Mesothelial cell of epicardium (in vitro differentiated cells): Measurements from ENCODE around the gene CRB2. TPM values are rescaled to one million over a fixed set of nuclear protein-coding genes. Genes with fewer than 3 reads are reported as not detected.
"Not testable (repeated sequence)": the region's sequence is repeated elsewhere in the genome, so short reads cannot be mapped to it uniquely, and the experiment has no call there.

Experiments
- DNase-seq, 2 experiments: peaks; one replicate each; pipeline ENCODE4 v3.0.0; 2021; ENCODE audit warnings: low spot score in 2 of 2; ENCODE audit not compliant: unreplicated experiment in 2 of 2
- H3K27ac Mint-ChIP-seq: 2 replicates; pipeline ENCODE4 v1.8.0; 2021; ENCODE audit warnings: mixed read lengths
- H3K27me3 Mint-ChIP-seq: 2 replicates; pipeline ENCODE4 v1.8.0; 2021; ENCODE audit warnings: low read depth, mixed read lengths
- H3K36me3 Mint-ChIP-seq: 2 replicates; pipeline ENCODE4 v1.8.0; 2021; ENCODE audit warnings: mixed read lengths
- H3K4me1 Mint-ChIP-seq: 2 replicates; pipeline ENCODE4 v1.8.0; 2021; ENCODE audit warnings: mixed read lengths
- H3K4me3 Mint-ChIP-seq: 2 replicates; pipeline ENCODE4 v1.8.0; 2021; ENCODE audit warnings: mild to moderate bottlenecking, moderate library complexity, mixed read lengths
- H3K9me3 Mint-ChIP-seq: 2 replicates; pipeline ENCODE4 v1.8.0; 2021; ENCODE audit warnings: mixed read lengths
- total RNA-seq: library from RNA; stranded (reverse); gene quantifications from 3 replicates; pipeline ENCODE4 v1.2.1, GENCODE V29; 2021
- TF ChIP-seq, protein P1 (sequence below): fragments of 200-600 bp; sonication (generic); IDR thresholded peaks from one replicate; pipeline ENCODE4 v1.5.0; 2021; ENCODE audit warnings: antibody characterized with exemption; ENCODE audit not compliant: unreplicated experiment

Gene CRB2
- total RNA-seq, 1 donor from 2014 or later, result 41.0 TPM

DNA sequence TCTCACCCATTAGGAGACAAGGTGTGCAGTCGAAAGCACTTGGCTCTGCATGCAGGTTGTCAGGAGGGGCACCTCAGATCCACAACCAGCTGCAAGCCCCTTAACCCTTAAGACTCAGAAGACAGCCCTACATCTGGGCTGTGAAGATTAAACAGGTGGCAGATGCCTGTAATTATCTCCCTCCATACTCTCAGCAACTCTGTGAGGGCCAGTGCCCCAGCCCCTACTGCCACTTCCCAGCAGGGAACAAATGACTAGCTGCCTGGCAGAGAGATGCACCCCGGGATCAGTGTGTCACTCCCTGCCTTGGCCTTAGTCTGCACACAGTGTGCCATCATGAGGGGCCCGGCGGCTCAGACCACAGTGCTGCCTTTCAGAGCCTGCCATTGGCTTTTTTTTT, 42.0 kb downstream of the CRB2 start:
- no peak for DNase-seq
- TF ChIP-seq, protein P1, sequence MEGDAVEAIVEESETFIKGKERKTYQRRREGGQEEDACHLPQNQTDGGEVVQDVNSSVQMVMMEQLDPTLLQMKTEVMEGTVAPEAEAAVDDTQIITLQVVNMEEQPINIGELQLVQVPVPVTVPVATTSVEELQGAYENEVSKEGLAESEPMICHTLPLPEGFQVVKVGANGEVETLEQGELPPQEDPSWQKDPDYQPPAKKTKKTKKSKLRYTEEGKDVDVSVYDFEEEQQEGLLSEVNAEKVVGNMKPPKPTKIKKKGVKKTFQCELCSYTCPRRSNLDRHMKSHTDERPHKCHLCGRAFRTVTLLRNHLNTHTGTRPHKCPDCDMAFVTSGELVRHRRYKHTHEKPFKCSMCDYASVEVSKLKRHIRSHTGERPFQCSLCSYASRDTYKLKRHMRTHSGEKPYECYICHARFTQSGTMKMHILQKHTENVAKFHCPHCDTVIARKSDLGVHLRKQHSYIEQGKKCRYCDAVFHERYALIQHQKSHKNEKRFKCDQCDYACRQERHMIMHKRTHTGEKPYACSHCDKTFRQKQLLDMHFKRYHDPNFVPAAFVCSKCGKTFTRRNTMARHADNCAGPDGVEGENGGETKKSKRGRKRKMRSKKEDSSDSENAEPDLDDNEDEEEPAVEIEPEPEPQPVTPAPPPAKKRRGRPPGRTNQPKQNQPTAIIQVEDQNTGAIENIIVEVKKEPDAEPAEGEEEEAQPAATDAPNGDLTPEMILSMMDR, result no peak
- Mint-ChIP-seq H3K4me3 (no peak overlapping the region), H3K4me1 (peaks cover 3% of the 10 kb centered on the region), H3K27ac (no peak overlapping the region), H3K36me3 (peaks cover 6% of the 10 kb centered on the region), H3K27me3 (no peaks in the 10 kb centered on the region), H3K9me3 (no peaks in the 10 kb centered on the region)

DNA sequence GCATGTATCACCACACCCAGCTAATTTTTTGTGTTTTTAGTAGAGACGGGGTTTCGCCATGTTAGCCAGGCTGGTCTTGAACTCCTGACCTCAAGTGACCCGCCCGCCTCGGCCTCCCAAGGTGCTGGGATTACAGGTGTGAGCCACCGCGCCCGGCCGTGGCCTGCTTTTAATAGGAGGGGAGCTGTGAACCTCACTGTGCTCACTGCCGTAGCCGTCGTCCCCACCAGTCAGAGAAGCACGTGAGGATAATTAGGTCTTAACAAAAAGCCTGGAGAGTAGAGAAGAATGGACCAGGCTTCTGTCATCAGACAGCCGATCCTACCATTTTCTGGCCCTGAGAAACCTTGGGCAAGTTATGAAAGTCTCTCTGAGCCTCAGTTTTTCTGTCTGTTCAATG, 42.9 kb downstream of the CRB2 start:
- not testable (repeated sequence) for H3K36me3 Mint-ChIP-seq, H3K27ac Mint-ChIP-seq, H3K4me3 Mint-ChIP-seq, H3K9me3 Mint-ChIP-seq, DNase-seq, H3K27me3 Mint-ChIP-seq, H3K4me1 Mint-ChIP-seq

DNA sequence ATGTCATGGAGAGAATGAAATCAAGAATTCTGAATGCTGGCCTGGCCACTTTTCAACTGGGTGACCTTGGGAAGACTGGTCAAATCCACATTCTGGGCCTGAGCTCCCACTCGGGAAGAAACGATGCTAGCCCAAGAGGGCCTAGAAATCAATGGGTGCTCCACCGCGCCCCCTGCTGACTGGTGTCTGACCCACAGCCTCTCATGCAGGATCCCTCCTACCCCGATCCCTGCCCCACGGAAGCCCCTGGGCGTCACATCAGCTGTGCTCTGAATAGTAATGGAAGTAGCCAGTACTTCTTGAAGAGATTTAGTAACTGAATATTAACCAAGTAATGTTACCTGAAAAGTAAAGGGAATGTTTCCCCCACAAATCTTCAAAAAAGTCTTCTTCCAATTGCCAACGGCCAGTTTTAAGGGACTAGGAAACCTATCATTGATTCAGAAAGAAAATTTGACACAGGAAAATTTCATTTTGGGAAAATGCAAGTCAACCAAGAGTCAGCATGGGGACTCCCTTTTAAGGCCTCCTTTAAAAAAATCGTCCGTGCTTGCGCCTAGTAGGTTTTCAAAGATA, 43.9 kb downstream of the CRB2 start:
- Mint-ChIP-seq H3K27me3 (no peaks in the 10 kb centered on the region), H3K27ac (no peak overlapping the region), H3K36me3 (peaks cover 5% of the 10 kb centered on the region), H3K9me3 (no peaks in the 10 kb centered on the region), H3K4me3 (no peak overlapping the region), H3K4me1 (peaks cover 2% of the 10 kb centered on the region)
- no peak for DNase-seq
- TF ChIP-seq, protein P1, result peak; percentile 44

DNA sequence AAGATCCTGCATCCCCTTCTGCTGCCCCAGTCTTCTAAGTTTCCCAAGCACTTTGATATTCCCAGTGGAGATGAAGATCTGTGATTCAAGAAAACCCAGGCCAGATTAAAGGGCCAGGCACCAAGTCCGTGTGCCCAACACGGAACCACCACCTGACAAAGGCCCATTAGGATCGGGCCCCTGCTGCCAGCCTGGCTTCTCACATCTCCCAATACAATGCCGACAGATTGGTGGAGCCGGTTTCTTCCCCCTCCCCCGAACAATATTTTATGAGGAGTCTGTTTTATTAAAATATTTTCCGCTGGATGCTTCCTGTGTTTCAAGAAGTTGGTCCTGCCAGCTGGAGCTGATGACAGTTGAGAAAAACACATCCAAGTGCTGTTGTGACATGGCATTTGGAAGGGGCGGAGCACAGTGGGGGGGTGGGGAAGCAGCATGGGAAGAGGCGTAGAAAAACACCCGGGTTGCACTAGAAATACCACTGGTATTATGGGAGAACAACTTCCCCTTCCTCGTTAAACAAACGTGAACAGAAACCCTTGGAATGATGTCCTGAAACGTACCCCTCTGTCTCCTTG, 45.0 kb downstream of the CRB2 start:
- no peaks in the 10 kb centered on the region for H3K9me3 Mint-ChIP-seq
- no peak overlapping the region for H3K4me3 Mint-ChIP-seq
- no peak for DNase-seq
- no peaks in the 10 kb centered on the region for H3K27me3 Mint-ChIP-seq
- H3K36me3 Mint-ChIP-seq, result peaks cover 5% of the 10 kb centered on the region
- TF ChIP-seq, protein P1, result no peak
- peaks cover 3% of the 10 kb centered on the region for H3K4me1 Mint-ChIP-seq
- H3K27ac Mint-ChIP-seq, result no peak overlapping the region

DNA sequence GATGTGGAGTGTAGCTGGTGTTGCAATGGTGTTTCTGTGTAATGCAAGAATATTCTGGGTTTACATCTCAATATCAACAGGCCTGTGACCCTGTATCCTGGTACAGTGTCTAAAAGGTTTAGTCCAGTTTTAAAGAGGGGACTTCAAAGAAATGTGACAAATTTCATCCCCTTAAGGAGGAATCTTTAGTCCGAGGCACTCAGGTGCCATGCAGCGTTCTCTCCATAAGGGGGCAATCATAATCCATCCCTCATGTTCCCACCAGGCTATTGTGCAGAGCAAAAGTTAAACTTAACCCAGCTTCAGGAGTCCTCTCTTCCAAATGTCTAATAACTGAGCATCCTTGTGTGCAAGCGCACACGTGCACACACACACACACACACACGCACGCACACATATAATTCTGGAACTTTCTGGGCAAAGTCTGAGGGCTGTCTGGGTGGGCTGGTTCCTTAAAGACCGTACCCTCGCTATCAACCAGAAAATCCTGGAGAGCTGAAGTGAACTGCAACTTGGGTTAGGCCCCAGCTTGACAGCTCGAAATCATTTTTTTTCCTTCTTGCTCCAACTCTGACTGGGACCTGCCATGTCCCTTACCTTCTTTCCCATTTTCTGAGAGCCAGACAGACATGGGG, 46.0 kb downstream of the CRB2 start:
- TF ChIP-seq, protein P1, result peak; percentile 75
- no peak for DNase-seq
- Mint-ChIP-seq H3K9me3 (no peaks in the 10 kb centered on the region), H3K27me3 (no peaks in the 10 kb centered on the region), H3K4me3 (no peak overlapping the region), H3K36me3 (peaks cover 5% of the 10 kb centered on the region), H3K27ac (no peak overlapping the region), H3K4me1 (peaks cover 12% of the 10 kb centered on the region)

DNA sequence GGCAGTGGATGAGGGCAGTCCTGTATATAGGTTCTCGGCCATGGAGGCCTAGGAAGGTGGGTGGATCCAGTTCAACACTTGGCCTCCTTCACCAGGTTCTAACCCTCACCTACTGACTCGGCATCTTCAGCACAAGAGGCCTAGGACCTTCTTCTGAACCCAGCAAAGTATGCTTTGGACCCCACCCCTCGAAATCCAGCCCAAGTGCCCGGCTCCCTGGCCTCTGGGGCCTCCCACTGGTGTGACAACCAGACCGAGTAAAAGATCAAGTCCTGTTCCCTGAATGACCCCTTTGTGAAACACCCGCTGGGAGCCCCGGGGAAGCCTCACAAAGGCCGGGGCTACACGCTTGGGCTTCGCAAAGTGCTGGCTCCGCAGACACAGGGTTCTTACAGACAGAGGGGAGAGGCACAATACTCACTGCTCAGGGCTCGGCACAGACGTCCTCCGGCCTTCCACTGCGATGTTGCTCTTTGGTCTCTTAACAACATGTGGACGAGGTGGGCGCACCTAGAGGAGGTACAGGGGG, 47.0 kb downstream of the CRB2 start:
- peaks cover 21% of the 10 kb centered on the region for H3K4me1 Mint-ChIP-seq
- H3K4me3 Mint-ChIP-seq, result no peak overlapping the region
- H3K9me3 Mint-ChIP-seq, result no peaks in the 10 kb centered on the region
- TF ChIP-seq, protein P1, result no peak
- no peak overlapping the region for H3K27ac Mint-ChIP-seq
- no peak for DNase-seq
- no peaks in the 10 kb centered on the region for H3K27me3 Mint-ChIP-seq
- peaks cover 5% of the 10 kb centered on the region for H3K36me3 Mint-ChIP-seq
